ENCODE results near the gene ABCC10.
"Not testable (repeated sequence)": the region's sequence is repeated elsewhere in the genome, so short reads cannot be mapped to it uniquely, and the experiment has no call there.

Gene ABCC10

GRCh38 chr6:43498291-43498690 is 71.0 kb downstream of the ABCC10 start:
- not testable (repeated sequence) for DNase-seq

GRCh38 chr6:43499028-43499815 is 71.9 kb downstream of the ABCC10 start:
- DNase-seq, result no peak
